ENCODE results near the gene EARS2. TPM values are rescaled to one million over a fixed set of nuclear protein-coding genes. Genes with fewer than 3 reads are reported as not detected.
A peak's percentile ranks its signal among the peaks of the same experiment; 100 is the strongest.

EARS2 gene
- total RNA-seq, 4 donors from 2014 or later: 15.2 to 32.7 (median 24.6) TPM

GRCh38 chr16:23561586-23561985 is 4.4 kb upstream of the EARS2 start:
- intact Hi-C loops (cut with DNase I): no loop called here
- no peak for DNase-seq
- Histone ChIP-seq H3K4me3 (no peak overlapping the region), H3K36me3 (peaks cover 24 to 78% (median 36%) of the 10 kb centered on the region in 3 donors), H3K9me3 (no peaks in the 10 kb centered on the region), H3K27me3 (no peaks in the 10 kb centered on the region), H3K27ac (no peak overlapping the region), H3K4me1 (peaks cover 3 to 42% (median 13%) of the 10 kb centered on the region in 3 donors)
- WGBS, 2 donors: 76 to 78% methylated on average over 5 of the region's 5 CpGs
- TF ChIP-seq POLR2A (IDR thresholded peaks at IDR 0.05): no peak
- no peak for TF ChIP-seq CTCF (IDR thresholded peaks at IDR 0.05)

- Histone ChIP-seq H3K9me3 (no peaks in the 10 kb centered on the region), H3K36me3 (peaks cover 6 to 48% (median 16%) of the 10 kb centered on the region in 3 donors), H3K27me3 (no peaks in the 10 kb centered on the region), H3K4me3 (peak overlapping the region; percentile 81 to 90 (median 86)), H3K27ac (peak overlapping the region; percentile 90 to 94 (median 92)), H3K4me1 (peaks cover 9 to 50% (median 16%) of the 10 kb centered on the region in 3 donors)
- DNase-seq: no peak
- intact Hi-C loops (cut with DNase I): no loop called here
- WGBS, 2 donors: 2 to 11% methylated on average over 7 to 14 of the region's 60 CpGs
- TF ChIP-seq CTCF (IDR thresholded peaks at IDR 0.05) (no peak), POLR2A (IDR thresholded peaks at IDR 0.05) (no peak)
These were observed 891 bp upstream of the EARS2 start for GRCh38 chr16:23557779-23558702.

- H3K4me1 ChIP-seq: peaks cover 9 to 28% (median 16%) of the 10 kb centered on the region in 3 donors
- WGBS, 2 donors: 70 to 97% methylated on average over 3 of the region's 3 CpGs
- intact Hi-C loops (cut with DNase I): no loop called here
These were observed 2.6 kb downstream of the EARS2 start for GRCh38 chr16:23554536-23554935.

GRCh38 chr16:23552161-23552560 is 5.0 kb downstream of the EARS2 start:
- no peak for DNase-seq
- no peaks in the 10 kb centered on the region for H3K27me3 ChIP-seq
- TF ChIP-seq POLR2A (IDR thresholded peaks at IDR 0.05) (no peak), CTCF (IDR thresholded peaks at IDR 0.05) (no peak)
- H3K4me1 ChIP-seq: peaks cover 4 to 13% (median 9%) of the 10 kb centered on the region in 3 donors
- no peak overlapping the region for H3K27ac ChIP-seq
- intact Hi-C loops (cut with DNase I): no loop called here
- H3K36me3 ChIP-seq: peaks cover 22 to 65% (median 28%) of the 10 kb centered on the region in 3 donors
- no peaks in the 10 kb centered on the region for H3K9me3 ChIP-seq
- no peak overlapping the region for H3K4me3 ChIP-seq
- WGBS, 2 donors: 74 to 79% methylated on average over 4 to 6 of the region's 6 CpGs

More at GRCh38 chr16:23554536-23554935, 2.6 kb downstream of the EARS2 start:
- Histone ChIP-seq H3K36me3 (peaks cover 15 to 48% (median 19%) of the 10 kb centered on the region in 3 donors), H3K27me3 (no peaks in the 10 kb centered on the region), H3K4me3 (no peak overlapping the region), H3K27ac (no peak overlapping the region), H3K9me3 (no peaks in the 10 kb centered on the region)
- DNase-seq: no peak
- TF ChIP-seq CTCF (IDR thresholded peaks at IDR 0.05) (no peak), POLR2A (IDR thresholded peaks at IDR 0.05) (no peak)

GRCh38 chr16:23549938-23550337 is 7.2 kb downstream of the EARS2 start:
- intact Hi-C loops (cut with DNase I): no loop called here
- TF ChIP-seq POLR2A (IDR thresholded peaks at IDR 0.05) (no peak), CTCF (IDR thresholded peaks at IDR 0.05) (no peak)
- Histone ChIP-seq H3K36me3 (peaks cover 22 to 87% (median 29%) of the 10 kb centered on the region in 3 donors), H3K4me1 (no peaks in the 10 kb centered on the region), H3K9me3 (no peaks in the 10 kb centered on the region), H3K27ac (no peak overlapping the region), H3K4me3 (no peak overlapping the region), H3K27me3 (no peaks in the 10 kb centered on the region)
- WGBS, 2 donors: 92 to 100% methylated on average over 5 of the region's 5 CpGs
- DNase-seq: no peak
